Lung (tissue), 12 donors: Measurements from ENCODE around the gene RNF14. TPM values are rescaled to one million over a fixed set of nuclear protein-coding genes. Genes with fewer than 3 reads are reported as not detected.

ENCODE experiments used
- ATAC-seq: fragments of 200-7000 bp; cut with Tn5 transposase; one replicate; pipeline ENCODE4 v1.9.1; 2020; ENCODE audit warnings: moderate number of reproducible peaks; ENCODE audit not compliant: insufficient read depth, low FRiP score
- DNase-seq, 3 donors: peaks; one replicate each; pipeline ENCODE4 v3.0.0-alpha.2; 2013 to 2017
- H3K27ac ChIP-seq, 2 donors: one replicate each; pipeline ENCODE4 v1.5.1; 2013; ENCODE audit warnings: mild to moderate bottlenecking in 2 of 2, moderate library complexity in 2 of 2, control low read depth in 1 of 2, inconsistent platforms in 1 of 2, low read depth in 1 of 2, low read length in 1 of 2
- H3K27me3 ChIP-seq, 3 donors: one replicate each; pipeline ENCODE4 v1.5.1; 2013; ENCODE audit warnings: low read length in 2 of 3; ENCODE audit not compliant: control insufficient read depth in 3 of 3, insufficient read depth in 3 of 3
- H3K36me3 ChIP-seq, 4 donors: one replicate each; pipeline ENCODE4 v1.5.1; 2013; ENCODE audit warnings: low read length in 4 of 4, mild to moderate bottlenecking in 1 of 4, moderate library complexity in 1 of 4; ENCODE audit not compliant: control insufficient read depth in 4 of 4, insufficient read depth in 4 of 4
- H3K4me1 ChIP-seq, 5 donors: one replicate each; pipeline ENCODE4 v1.5.1; 2013; ENCODE audit warnings: low read length in 5 of 5, mild to moderate bottlenecking in 2 of 5, moderate library complexity in 1 of 5; ENCODE audit not compliant: control insufficient read depth in 5 of 5, insufficient read depth in 5 of 5
- H3K4me3 ChIP-seq: one replicate; pipeline ENCODE4 v1.5.1; 2013; ENCODE audit warnings: mild to moderate bottlenecking, control low read depth, moderate library complexity
- H3K9ac ChIP-seq, 2 donors: one replicate each; pipeline ENCODE4 v1.5.1; 2013; ENCODE audit warnings: low read length in 2 of 2, control low read depth in 1 of 2; ENCODE audit not compliant: insufficient read depth in 1 of 2
- H3K9me3 ChIP-seq, 4 donors: one replicate each; pipeline ENCODE4 v1.5.1; 2013; ENCODE audit warnings: low read length in 3 of 4, mild to moderate bottlenecking in 1 of 4, moderate library complexity in 1 of 4; ENCODE audit not compliant: control insufficient read depth in 4 of 4, insufficient read depth in 3 of 4
- WGBS, 2 donors: extraction: QIAGEN DNeasy Blood & Tissue Kit; methylation state at CpG; one replicate each; pipeline ENCODE4 v1.1.7; 2013; 5-methylcytosine and 5-hydroxymethylcytosine counted together
- polyA plus RNA-seq, 2 donors: library from polyadenylated mRNA; stranded (reverse); fragments of 200-250 nt; gene quantifications; one replicate each; pipeline ENCODE4 v1.2.1, GENCODE V29; 2013
- total RNA-seq, 2 donors: library from RNA; depleted of rRNA in 1 of 2; stranded (reverse); fragments of >200 nt in 1 of 2; gene quantifications; one replicate each; pipeline ENCODE4 v1.2.1, GENCODE V29; 2014 to 2021
- TF ChIP-seq, protein P1 (sequence below): IDR thresholded peaks from 2 replicates; pipeline ENCODE4 v1.5.1; 2012; ENCODE audit warnings: mild to moderate bottlenecking; ENCODE audit errors: control extremely low read depth, extremely low read depth
- donor health status: control.
- donor health status: control.
- donor health status: Bipolar disorder and iron deficiency.
- donor health status: healthy.
- donor health status: DM: yes; HTN: yes; CAD: no.

RNF14 gene
- total and polyA plus RNA-seq, 4 donors, result 16.8 to 66.0 (median 45.1) TPM

DNA sequence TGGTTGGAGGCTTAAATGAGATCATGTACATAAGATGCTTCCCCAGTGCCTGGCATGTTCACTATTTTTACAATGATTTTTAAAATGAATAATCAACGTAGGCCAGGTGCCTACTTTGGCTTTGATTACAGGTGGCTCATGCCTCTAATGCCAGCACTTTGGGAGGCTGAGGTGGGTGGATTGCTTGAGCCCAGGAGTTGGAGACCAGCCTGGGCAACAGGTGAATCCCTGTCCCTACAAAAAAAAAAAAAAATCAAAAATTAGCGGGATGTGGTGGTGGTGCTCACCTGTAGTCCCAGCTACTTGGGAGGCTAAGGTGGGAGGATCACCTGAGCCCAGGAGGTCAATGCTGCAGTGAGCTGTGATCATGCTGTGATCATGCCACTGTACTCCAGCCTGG lies 20.1 kb upstream of the RNF14 start:
- Histone ChIP-seq H3K4me3 (no peak overlapping the region), H3K4me1 (peaks cover 0 to 25% (median 5%) of the 10 kb centered on the region in 5 donors), H3K27me3 (peaks cover 0 to 7% (median 0%) of the 10 kb centered on the region in 3 donors), H3K9me3 (no peaks in the 10 kb centered on the region), H3K9ac (no peak overlapping the region), H3K27ac (no peak overlapping the region), H3K36me3 (peaks cover 0 to 15% (median 1%) of the 10 kb centered on the region in 4 donors)
- DNase-seq, result no peak
- no peak for ATAC-seq
- 87 to 91% methylated on average over 2 of the region's 2 CpGs for WGBS, 2 donors
- TF ChIP-seq, protein P1, sequence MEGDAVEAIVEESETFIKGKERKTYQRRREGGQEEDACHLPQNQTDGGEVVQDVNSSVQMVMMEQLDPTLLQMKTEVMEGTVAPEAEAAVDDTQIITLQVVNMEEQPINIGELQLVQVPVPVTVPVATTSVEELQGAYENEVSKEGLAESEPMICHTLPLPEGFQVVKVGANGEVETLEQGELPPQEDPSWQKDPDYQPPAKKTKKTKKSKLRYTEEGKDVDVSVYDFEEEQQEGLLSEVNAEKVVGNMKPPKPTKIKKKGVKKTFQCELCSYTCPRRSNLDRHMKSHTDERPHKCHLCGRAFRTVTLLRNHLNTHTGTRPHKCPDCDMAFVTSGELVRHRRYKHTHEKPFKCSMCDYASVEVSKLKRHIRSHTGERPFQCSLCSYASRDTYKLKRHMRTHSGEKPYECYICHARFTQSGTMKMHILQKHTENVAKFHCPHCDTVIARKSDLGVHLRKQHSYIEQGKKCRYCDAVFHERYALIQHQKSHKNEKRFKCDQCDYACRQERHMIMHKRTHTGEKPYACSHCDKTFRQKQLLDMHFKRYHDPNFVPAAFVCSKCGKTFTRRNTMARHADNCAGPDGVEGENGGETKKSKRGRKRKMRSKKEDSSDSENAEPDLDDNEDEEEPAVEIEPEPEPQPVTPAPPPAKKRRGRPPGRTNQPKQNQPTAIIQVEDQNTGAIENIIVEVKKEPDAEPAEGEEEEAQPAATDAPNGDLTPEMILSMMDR, result no peak

DNA sequence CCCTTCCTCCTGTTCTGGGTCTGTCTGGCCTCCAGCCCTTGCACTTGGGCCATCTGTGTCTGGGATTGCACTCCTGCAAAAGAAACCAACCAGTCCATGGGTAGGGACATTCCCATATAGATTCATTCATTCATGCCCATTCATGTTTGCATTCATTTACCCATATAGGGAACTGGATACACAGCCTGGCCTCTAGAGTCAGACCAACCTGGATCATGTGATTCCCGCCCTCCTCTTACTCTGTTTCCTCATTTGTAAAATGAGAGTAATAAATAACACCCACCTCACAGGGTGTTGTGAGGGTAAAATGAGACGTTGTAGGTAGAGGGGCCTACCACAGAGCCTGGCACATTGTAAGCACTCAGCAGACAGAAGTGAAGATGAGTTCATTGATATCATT lies 19.4 kb upstream of the RNF14 start:
- TF ChIP-seq, protein P1, result no peak
- Histone ChIP-seq H3K9me3 (no peaks in the 10 kb centered on the region), H3K4me1 (peaks cover 0 to 25% (median 5%) of the 10 kb centered on the region in 5 donors), H3K27ac (no peak overlapping the region), H3K27me3 (peaks cover 0 to 7% (median 0%) of the 10 kb centered on the region in 3 donors), H3K4me3 (no peak overlapping the region), H3K36me3 (peaks cover 0 to 15% (median 1%) of the 10 kb centered on the region in 4 donors), H3K9ac (no peak overlapping the region)
- no peak for ATAC-seq
- WGBS, 2 donors, result 63 to 77% methylated on average over 2 of the region's 2 CpGs
- no peak for DNase-seq

DNA sequence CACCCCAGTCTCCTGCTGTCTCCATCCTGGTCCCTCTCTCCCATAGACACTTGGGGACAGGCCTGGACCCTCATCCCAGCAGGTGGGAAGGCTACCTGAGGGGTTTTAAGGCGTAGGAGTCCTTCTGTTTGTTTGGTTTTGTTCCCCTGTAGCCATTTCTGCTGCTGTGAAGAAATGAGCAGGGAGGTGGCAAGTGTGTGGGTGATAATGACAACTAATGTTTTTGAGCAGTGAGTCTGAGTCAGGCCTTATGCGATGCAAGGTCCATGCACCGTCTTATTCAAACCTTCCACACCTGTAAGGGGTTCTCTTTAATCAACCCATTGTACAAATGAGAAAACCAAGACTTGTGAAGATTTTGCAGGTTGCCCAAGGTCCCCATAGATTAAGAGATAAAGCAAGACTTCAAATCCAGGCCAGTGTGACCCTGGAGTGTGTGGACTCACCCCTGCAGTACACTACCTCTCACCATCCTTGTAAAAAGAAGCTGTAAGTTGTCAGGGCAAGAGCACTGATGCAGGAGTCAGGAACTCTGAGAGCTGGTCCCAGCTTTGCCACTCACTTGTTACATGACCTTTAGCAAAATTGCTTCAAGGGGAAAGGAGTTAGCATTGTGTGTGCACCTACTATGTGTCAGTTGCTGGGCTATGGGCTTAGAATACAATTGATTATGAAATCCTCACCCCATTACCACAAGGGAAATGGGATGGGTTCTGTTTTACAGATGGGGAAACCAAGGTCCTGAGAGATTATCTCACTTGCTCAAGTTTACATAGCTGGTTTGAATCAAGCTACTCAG lies 18.5 kb upstream of the RNF14 start:
- no peak for DNase-seq
- Histone ChIP-seq H3K9ac (no peak overlapping the region), H3K4me3 (no peak overlapping the region), H3K9me3 (no peaks in the 10 kb centered on the region), H3K27me3 (peaks cover 0 to 6% (median 0%) of the 10 kb centered on the region in 3 donors), H3K36me3 (peaks cover 0 to 13% (median 1%) of the 10 kb centered on the region in 4 donors), H3K27ac (no peak overlapping the region), H3K4me1 (peaks cover 0 to 17% (median 5%) of the 10 kb centered on the region in 5 donors)
- no peak for ATAC-seq
- WGBS, 2 donors, result 82 to 95% methylated on average over 3 of the region's 3 CpGs
- TF ChIP-seq, protein P1, result no peak
